ENCODE data around the gene SLC1A3.
"Not testable (repeated sequence)": the region's sequence is repeated elsewhere in the genome, so short reads cannot be mapped to it uniquely, and the experiment has no call there.

SLC1A3 gene

DNA sequence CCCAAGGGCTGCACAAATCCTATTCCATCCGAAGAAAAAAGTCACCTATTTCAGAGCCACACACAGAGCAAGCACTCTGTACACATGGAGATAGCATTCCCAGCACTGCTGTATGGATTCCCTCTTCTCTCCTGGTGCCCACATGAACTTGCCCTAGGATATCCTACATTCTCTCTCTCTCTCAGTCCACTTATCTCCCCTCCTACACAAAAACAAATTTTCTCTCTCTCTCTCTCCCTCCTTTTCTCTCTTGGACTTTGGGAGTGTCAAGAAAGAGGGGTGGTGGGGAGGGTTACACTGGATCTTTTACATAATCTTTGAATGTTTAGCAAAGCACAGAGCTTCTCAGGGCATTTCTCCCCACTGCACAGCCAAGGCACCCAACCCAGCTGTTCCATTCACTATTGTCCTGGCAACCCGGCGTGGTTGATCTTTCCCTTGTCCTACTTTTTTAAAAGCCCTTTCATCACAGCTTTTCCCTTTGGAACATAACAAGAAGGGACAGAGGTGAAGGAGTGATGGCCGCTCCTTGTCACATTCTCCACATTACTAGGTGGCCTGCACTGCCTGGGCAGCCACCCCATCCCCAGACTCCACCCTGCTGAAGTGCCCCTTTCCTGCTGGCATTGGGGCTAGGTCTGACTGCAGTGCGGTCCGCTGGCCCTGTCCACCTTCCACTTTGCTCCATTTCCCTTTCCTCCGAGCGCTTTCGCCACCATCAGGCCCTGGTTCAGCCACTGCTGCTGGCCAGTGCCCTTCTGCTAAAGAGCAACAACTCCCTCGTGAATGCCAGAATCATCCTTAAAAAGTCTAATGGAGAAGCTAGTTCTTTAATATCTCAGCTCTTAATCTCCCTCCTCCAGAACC lies 22.2 kb upstream of the SLC1A3 start:
- ChIA-PET POLR2A (no interaction called here), CTCF (interaction anchor here (0.7 kb wide), 1 partner anchor 8 kb away, joined by 3 read pairs; no protein-coding TSS in a partner anchor)
- TF ChIP-seq L3MBTL2 (conservative IDR thresholded peaks at IDR 0.05) (no peak), FOXK2 (IDR thresholded peaks at IDR 0.05) (no peak), NFRKB (IDR thresholded peaks at IDR 0.05) (no peak), BHLHE40 (IDR thresholded peaks at IDR 0.05; ENCODE audit: borderline replicate concordance) (no peak), TARDBP (IDR thresholded peaks at IDR 0.05) (no peak), SP1 (IDR thresholded peaks at IDR 0.05) (no peak), ELF4 (IDR thresholded peaks at IDR 0.05) (no peak), FOXM1 (IDR thresholded peaks at IDR 0.05; ENCODE audit: borderline replicate concordance) (no peak), SUZ12 (IDR thresholded peaks at IDR 0.05) (no peak), FOXA1 (IDR thresholded peaks at IDR 0.05) (no peak), ARNT (IDR thresholded peaks at IDR 0.05) (no peak), LEF1 (IDR thresholded peaks at IDR 0.05; ENCODE audit: borderline replicate concordance) (no peak), HDGF (IDR thresholded peaks at IDR 0.05; ENCODE audit: borderline replicate concordance) (no peak), ZNF384 (IDR thresholded peaks at IDR 0.05) (no peak), CTBP1 (IDR thresholded peaks at IDR 0.05; ENCODE audit: borderline replicate concordance) (no peak)
- TF ChIP-seq, protein P1, sequence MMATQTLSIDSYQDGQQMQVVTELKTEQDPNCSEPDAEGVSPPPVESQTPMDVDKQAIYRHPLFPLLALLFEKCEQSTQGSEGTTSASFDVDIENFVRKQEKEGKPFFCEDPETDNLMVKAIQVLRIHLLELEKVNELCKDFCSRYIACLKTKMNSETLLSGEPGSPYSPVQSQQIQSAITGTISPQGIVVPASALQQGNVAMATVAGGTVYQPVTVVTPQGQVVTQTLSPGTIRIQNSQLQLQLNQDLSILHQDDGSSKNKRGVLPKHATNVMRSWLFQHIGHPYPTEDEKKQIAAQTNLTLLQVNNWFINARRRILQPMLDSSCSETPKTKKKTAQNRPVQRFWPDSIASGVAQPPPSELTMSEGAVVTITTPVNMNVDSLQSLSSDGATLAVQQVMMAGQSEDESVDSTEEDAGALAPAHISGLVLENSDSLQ (IDR thresholded peaks at IDR 0.05) = no peak
- DNase-seq (ENCODE audit: extremely low spot score) = no peak

DNA sequence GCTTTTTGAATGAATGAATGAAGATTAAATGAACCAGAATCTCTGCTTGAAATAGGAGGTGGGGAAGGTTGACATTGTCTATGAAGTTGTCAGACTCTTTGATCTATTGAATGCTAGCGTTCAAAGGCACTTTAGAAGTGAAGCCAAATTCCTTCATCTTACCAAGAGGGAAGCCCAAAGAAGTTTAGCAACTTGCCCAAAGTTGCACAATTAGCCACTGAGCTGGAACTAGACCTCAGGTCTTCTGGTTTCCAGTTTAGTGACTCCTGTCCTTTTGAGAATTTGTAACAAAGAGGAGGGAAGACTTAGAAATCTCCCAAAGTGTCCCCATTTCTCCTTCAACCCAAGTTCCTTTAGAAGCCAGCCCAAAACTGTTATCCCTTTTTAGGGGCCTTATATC lies 20.7 kb upstream of the SLC1A3 start:
- ChIA-PET POLR2A (interaction anchor here (0.7 kb wide), 1 partner anchor 21 kb away, joined by 3 read pairs; no protein-coding TSS in a partner anchor), CTCF (no interaction called here)
- DNase-seq (ENCODE audit: extremely low spot score) = no peak
- TF ChIP-seq FOXM1 (IDR thresholded peaks at IDR 0.05; ENCODE audit: borderline replicate concordance) = no peak
- TF ChIP-seq L3MBTL2 (conservative IDR thresholded peaks at IDR 0.05) = no peak
- TF ChIP-seq LEF1 (IDR thresholded peaks at IDR 0.05; ENCODE audit: borderline replicate concordance) = no peak

DNA sequence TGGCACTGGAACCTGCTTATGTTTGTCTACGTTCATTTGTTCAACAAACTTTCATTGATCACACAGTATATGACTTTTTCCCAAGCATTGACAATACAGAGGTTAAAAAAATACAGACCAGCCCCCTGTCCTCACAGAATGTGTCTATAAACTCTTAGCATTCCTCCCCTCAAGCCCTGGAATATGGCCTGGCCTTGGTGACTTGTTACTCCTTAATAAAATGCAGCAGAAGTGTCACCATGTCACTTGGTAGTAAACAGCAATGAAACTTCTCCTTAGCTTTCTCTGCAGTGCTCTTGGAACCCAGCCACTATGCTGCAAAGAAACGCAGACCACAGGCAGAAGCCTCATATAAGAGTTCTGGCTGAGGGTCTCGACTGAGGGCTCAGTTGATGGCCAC lies 19.1 kb upstream of the SLC1A3 start:
- no peak for DNase-seq (ENCODE audit: extremely low spot score)
- ChIA-PET POLR2A (no interaction called here), CTCF (no interaction called here)
- TF ChIP-seq ELF4 (IDR thresholded peaks at IDR 0.05) (no peak), FOXM1 (IDR thresholded peaks at IDR 0.05; ENCODE audit: borderline replicate concordance) (no peak), HDGF (IDR thresholded peaks at IDR 0.05; ENCODE audit: borderline replicate concordance) (no peak), CTBP1 (IDR thresholded peaks at IDR 0.05; ENCODE audit: borderline replicate concordance) (no peak), SP1 (IDR thresholded peaks at IDR 0.05) (no peak), BHLHE40 (IDR thresholded peaks at IDR 0.05; ENCODE audit: borderline replicate concordance) (no peak), FOXA1 (IDR thresholded peaks at IDR 0.05) (no peak), ARNT (IDR thresholded peaks at IDR 0.05) (no peak), ZNF384 (IDR thresholded peaks at IDR 0.05) (no peak), LEF1 (IDR thresholded peaks at IDR 0.05; ENCODE audit: borderline replicate concordance) (no peak), NFRKB (IDR thresholded peaks at IDR 0.05) (no peak), SUZ12 (IDR thresholded peaks at IDR 0.05) (no peak)
- TF ChIP-seq, protein P1 (IDR thresholded peaks at IDR 0.05) = no peak

DNA sequence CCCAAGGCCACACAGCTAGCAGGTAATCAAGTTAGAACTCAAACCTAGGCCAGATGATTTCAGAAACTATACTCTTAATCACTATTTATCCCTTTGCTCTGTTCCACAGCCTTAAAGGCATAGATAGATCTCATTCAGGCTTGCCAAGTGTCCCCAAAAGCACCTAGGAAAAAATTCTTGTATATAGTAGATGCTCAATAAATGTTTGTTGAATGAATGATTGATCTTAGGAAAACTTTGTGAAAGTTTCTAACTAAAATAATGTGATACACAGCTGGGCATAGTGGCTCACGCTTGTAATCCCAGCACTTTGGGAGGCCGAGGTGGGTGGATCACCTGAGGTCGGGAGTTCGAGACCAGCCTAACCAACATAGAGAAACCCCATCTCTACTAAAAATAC lies 16.7 kb upstream of the SLC1A3 start:
- DNase-seq (ENCODE audit: extremely low spot score); POLR2A ChIA-PET: not testable (repeated sequence)
- CTCF ChIA-PET = interaction anchor here (1.2 kb wide), 1 partner anchor 82 kb away, joined by 3 read pairs; no protein-coding TSS in a partner anchor

DNA sequence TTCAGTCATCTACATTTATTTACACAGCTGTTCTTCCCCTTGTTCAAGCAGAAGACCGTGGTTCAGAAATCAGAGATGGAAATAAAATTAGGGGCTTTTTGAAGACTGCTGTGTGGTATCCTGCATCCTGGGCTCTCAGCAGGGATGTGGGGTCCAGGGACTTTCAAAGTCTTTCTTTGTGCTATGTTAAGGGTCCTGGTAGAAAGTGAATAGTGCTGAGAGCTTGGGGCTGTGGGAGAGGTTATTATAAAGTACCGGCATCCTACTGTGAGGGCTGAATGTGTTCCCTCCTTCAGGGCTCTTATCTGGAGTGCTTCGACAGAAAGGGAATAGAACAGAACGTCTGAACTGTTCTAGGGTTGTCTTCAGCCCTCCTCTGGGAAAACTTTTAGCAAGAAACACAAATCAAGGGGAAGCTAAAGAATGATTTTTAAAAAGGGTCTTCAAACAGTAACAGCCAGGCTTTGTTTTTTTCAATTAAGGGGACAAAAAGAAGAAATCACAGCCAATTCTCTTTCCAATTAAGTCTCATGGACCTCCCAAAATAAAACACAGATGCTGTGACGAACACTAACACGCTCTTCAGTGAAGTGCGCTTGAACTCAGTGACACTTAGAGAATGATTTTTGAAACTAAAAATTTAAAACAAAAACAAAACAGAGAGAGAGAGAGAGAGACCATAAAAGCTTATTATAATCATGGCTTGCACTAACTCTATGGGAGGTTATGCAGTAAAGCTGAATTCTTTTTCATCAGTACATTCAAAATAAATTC lies 15.7 kb upstream of the SLC1A3 start:
- no peak for DNase-seq (ENCODE audit: extremely low spot score)
- TF ChIP-seq ELF4 (IDR thresholded peaks at IDR 0.05) = no peak
- TF ChIP-seq LEF1 (IDR thresholded peaks at IDR 0.05; ENCODE audit: borderline replicate concordance) = no peak
- TF ChIP-seq BHLHE40 (IDR thresholded peaks at IDR 0.05; ENCODE audit: borderline replicate concordance) = no peak
- TF ChIP-seq SP1 (IDR thresholded peaks at IDR 0.05) = no peak
- TF ChIP-seq FOXM1 (IDR thresholded peaks at IDR 0.05; ENCODE audit: borderline replicate concordance) = no peak
- TF ChIP-seq CTBP1 (IDR thresholded peaks at IDR 0.05; ENCODE audit: borderline replicate concordance) = no peak
- no peak for TF ChIP-seq FOXA1 (IDR thresholded peaks at IDR 0.05)
- no peak for TF ChIP-seq HDGF (IDR thresholded peaks at IDR 0.05; ENCODE audit: borderline replicate concordance)
- no peak for TF ChIP-seq NFRKB (IDR thresholded peaks at IDR 0.05)
- TF ChIP-seq FOXK2 (IDR thresholded peaks at IDR 0.05) = no peak
- no peak for TF ChIP-seq ARNT (IDR thresholded peaks at IDR 0.05)
- TF ChIP-seq L3MBTL2 (conservative IDR thresholded peaks at IDR 0.05) = no peak
- TF ChIP-seq SUZ12 (IDR thresholded peaks at IDR 0.05) = no peak
- ChIA-PET CTCF (interaction anchor here (0.7 to 1.2 kb wide), 2 partner anchors 55 to 83 kb away, joined by 3 to 7 read pairs; no protein-coding TSS in a partner anchor), POLR2A (no interaction called here)

DNA sequence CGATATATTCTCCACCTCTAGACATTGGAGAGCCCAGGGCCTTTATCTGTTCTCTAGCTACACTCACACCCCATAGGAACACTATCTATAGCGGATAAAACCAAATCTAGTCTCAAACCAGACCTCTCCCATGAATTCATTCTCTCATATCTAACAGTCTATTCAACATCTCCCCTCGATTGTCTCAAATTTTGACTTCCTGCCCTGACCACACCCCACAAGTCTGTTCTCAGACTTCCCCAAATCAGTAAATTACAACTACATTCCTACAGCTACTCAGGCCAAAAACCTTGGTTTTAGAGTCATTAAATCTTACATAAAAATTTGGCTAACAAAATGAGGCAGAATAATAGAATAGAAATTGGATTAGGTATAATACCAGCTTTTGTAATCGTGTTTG lies 12.5 kb upstream of the SLC1A3 start:
- DNase-seq (ENCODE audit: extremely low spot score) = no peak
- ChIA-PET POLR2A (no interaction called here), CTCF (no interaction called here)
- TF ChIP-seq ELF4 (IDR thresholded peaks at IDR 0.05) (no peak), LEF1 (IDR thresholded peaks at IDR 0.05; ENCODE audit: borderline replicate concordance) (no peak), ARNT (IDR thresholded peaks at IDR 0.05) (no peak), FOXA1 (IDR thresholded peaks at IDR 0.05) (no peak), L3MBTL2 (conservative IDR thresholded peaks at IDR 0.05) (no peak), CTBP1 (IDR thresholded peaks at IDR 0.05; ENCODE audit: borderline replicate concordance) (no peak), FOXK2 (IDR thresholded peaks at IDR 0.05) (no peak), SP1 (IDR thresholded peaks at IDR 0.05) (no peak)
- TF ChIP-seq, protein P1 (IDR thresholded peaks at IDR 0.05) = no peak
